Duodenal mucosa (tissue), 2 donors: Measurements from ENCODE around the gene CNGA2.

Experiments used
- H3K27ac ChIP-seq: one replicate; pipeline ENCODE4 v1.7.0; 2013; ENCODE audit warnings: low read depth, low read length
- H3K27me3 ChIP-seq, 2 donors: one replicate each; pipeline ENCODE4 v1.7.0; 2013; ENCODE audit warnings: low read length in 2 of 2, control low read depth in 1 of 2; ENCODE audit not compliant: insufficient read depth in 2 of 2, control insufficient read depth in 1 of 2
- H3K36me3 ChIP-seq, 2 donors: one replicate each; pipeline ENCODE4 v1.7.0; 2013; ENCODE audit warnings: low read length in 2 of 2, control low read depth in 1 of 2; ENCODE audit not compliant: insufficient read depth in 2 of 2, control insufficient read depth in 1 of 2
- H3K4me1 ChIP-seq, 2 donors: one replicate each; pipeline ENCODE4 v1.7.0; 2013; ENCODE audit warnings: low read length in 2 of 2, control low read depth in 1 of 2; ENCODE audit not compliant: insufficient read depth in 2 of 2, control insufficient read depth in 1 of 2
- H3K4me3 ChIP-seq, 2 donors: one replicate each; pipeline ENCODE4 v1.7.0; 2013; ENCODE audit warnings: low read length in 2 of 2, low read depth in 1 of 2
- H3K9ac ChIP-seq, 2 donors: one replicate each; pipeline ENCODE4 v1.7.0; 2013; ENCODE audit warnings: low read length in 2 of 2, low read depth in 1 of 2
- H3K9me3 ChIP-seq, 2 donors: one replicate each; pipeline ENCODE4 v1.7.0; 2013; ENCODE audit warnings: low read length in 2 of 2, control low read depth in 1 of 2; ENCODE audit not compliant: control insufficient read depth in 1 of 2

CNGA2 gene

GRCh38 chrX:151765026-151765425 is 30.5 kb downstream of the CNGA2 start:
- H3K4me3 ChIP-seq, result no peak overlapping the region
- H3K27ac ChIP-seq, result no peak overlapping the region
- H3K36me3 ChIP-seq, result no peaks in the 10 kb centered on the region

GRCh38 chrX:151771726-151772125 is 37.2 kb downstream of the CNGA2 start:
- no peak overlapping the region for H3K27ac ChIP-seq
- H3K9me3 ChIP-seq, result no peaks in the 10 kb centered on the region
- H3K27me3 ChIP-seq, result no peaks in the 10 kb centered on the region
- no peaks in the 10 kb centered on the region for H3K4me1 ChIP-seq
- no peaks in the 10 kb centered on the region for H3K36me3 ChIP-seq
- no peak overlapping the region for H3K9ac ChIP-seq
- H3K4me3 ChIP-seq, result no peak overlapping the region

More at GRCh38 chrX:151765026-151765425, 30.5 kb downstream of the CNGA2 start:
- no peaks in the 10 kb centered on the region for H3K9me3 ChIP-seq
- no peaks in the 10 kb centered on the region for H3K4me1 ChIP-seq
- H3K9ac ChIP-seq, result no peak overlapping the region
- no peaks in the 10 kb centered on the region for H3K27me3 ChIP-seq

- H3K27me3 ChIP-seq, result no peaks in the 10 kb centered on the region
- no peaks in the 10 kb centered on the region for H3K4me1 ChIP-seq
- no peaks in the 10 kb centered on the region for H3K9me3 ChIP-seq
- no peak overlapping the region for H3K27ac ChIP-seq
- H3K9ac ChIP-seq, result no peak overlapping the region
- no peaks in the 10 kb centered on the region for H3K36me3 ChIP-seq
- no peak overlapping the region for H3K4me3 ChIP-seq
These were observed 38.9 kb downstream of the CNGA2 start for GRCh38 chrX:151773434-151773833.

GRCh38 chrX:151774421-151774820 is 39.9 kb downstream of the CNGA2 start:
- Histone ChIP-seq H3K4me3 (no peak overlapping the region), H3K36me3 (no peaks in the 10 kb centered on the region), H3K27ac (no peak overlapping the region), H3K9ac (no peak overlapping the region), H3K9me3 (no peaks in the 10 kb centered on the region), H3K4me1 (no peaks in the 10 kb centered on the region), H3K27me3 (no peaks in the 10 kb centered on the region)

- H3K9me3 ChIP-seq, result no peaks in the 10 kb centered on the region
- H3K4me1 ChIP-seq, result no peaks in the 10 kb centered on the region
- H3K27ac ChIP-seq, result no peak overlapping the region
- H3K4me3 ChIP-seq, result no peak overlapping the region
- no peaks in the 10 kb centered on the region for H3K36me3 ChIP-seq
- H3K27me3 ChIP-seq, result no peaks in the 10 kb centered on the region
- no peak overlapping the region for H3K9ac ChIP-seq
These were observed 41.7 kb downstream of the CNGA2 start for GRCh38 chrX:151776181-151776731.

GRCh38 chrX:151776936-151777335 is 42.4 kb downstream of the CNGA2 start:
- H3K9ac ChIP-seq, result no peak overlapping the region
- H3K4me3 ChIP-seq, result no peak overlapping the region
- H3K9me3 ChIP-seq, result no peaks in the 10 kb centered on the region
- no peaks in the 10 kb centered on the region for H3K4me1 ChIP-seq
- H3K27ac ChIP-seq, result no peak overlapping the region
- no peaks in the 10 kb centered on the region for H3K36me3 ChIP-seq
- H3K27me3 ChIP-seq, result no peaks in the 10 kb centered on the region

GRCh38 chrX:151779258-151779657 is 44.7 kb downstream of the CNGA2 start:
- no peak overlapping the region for H3K27ac ChIP-seq
- H3K9ac ChIP-seq, result no peak overlapping the region
- H3K4me1 ChIP-seq, result no peaks in the 10 kb centered on the region
- H3K4me3 ChIP-seq, result no peak overlapping the region
- H3K36me3 ChIP-seq, result no peaks in the 10 kb centered on the region
- H3K9me3 ChIP-seq, result no peaks in the 10 kb centered on the region
- no peaks in the 10 kb centered on the region for H3K27me3 ChIP-seq

- Histone ChIP-seq H3K27me3 (no peaks in the 10 kb centered on the region), H3K36me3 (no peaks in the 10 kb centered on the region), H3K9ac (no peak overlapping the region), H3K27ac (no peak overlapping the region), H3K4me1 (no peaks in the 10 kb centered on the region), H3K4me3 (no peak overlapping the region), H3K9me3 (no peaks in the 10 kb centered on the region)
These were observed 46.1 kb downstream of the CNGA2 start for GRCh38 chrX:151780621-151781020.

- Histone ChIP-seq H3K9me3 (no peaks in the 10 kb centered on the region), H3K27ac (no peak overlapping the region), H3K9ac (no peak overlapping the region), H3K27me3 (no peaks in the 10 kb centered on the region), H3K36me3 (no peaks in the 10 kb centered on the region), H3K4me1 (no peaks in the 10 kb centered on the region), H3K4me3 (no peak overlapping the region)
These were observed 54.7 kb downstream of the CNGA2 start for GRCh38 chrX:151789179-151789800.

- H3K36me3 ChIP-seq, result no peaks in the 10 kb centered on the region
- no peaks in the 10 kb centered on the region for H3K9me3 ChIP-seq
- no peak overlapping the region for H3K9ac ChIP-seq
- no peaks in the 10 kb centered on the region for H3K4me1 ChIP-seq
- H3K4me3 ChIP-seq, result no peak overlapping the region
- no peaks in the 10 kb centered on the region for H3K27me3 ChIP-seq
- H3K27ac ChIP-seq, result no peak overlapping the region
These were observed 56.1 kb downstream of the CNGA2 start for GRCh38 chrX:151790481-151791160.
